OCI-LY7 (cell line): ENCODE data around the gene PIK3AP1. TPM values are rescaled to one million over a fixed set of nuclear protein-coding genes. Genes with fewer than 3 reads are reported as not detected.

Source experiments
- BruUV-seq: library from RNA; stranded (reverse); fragments of 400-500 nt; replicated peaks from 2 replicates; lab custom pipeline; 2021; lab: Mats Ljungman, UMichigan
- CTCF ChIA-PET: fragments of 300-600 bp; sonication (Branson Sonifier 250); formaldehyde crosslinking; loops from one replicate; lab custom pipeline; 2022; ENCODE audit warnings: antibody characterized with exemption; ENCODE audit not compliant: unreplicated experiment; lab: Charles Lee
- POLR2A ChIA-PET: fragments of 300-600 bp; sonication (Branson Sonifier 250); formaldehyde crosslinking; loops from one replicate; lab custom pipeline; 2022; ENCODE audit warnings: antibody characterized with exemption; lab: Charles Lee
- DNase-seq: peaks from one replicate; pipeline ENCODE4 v3.0.0-alpha.2; 2015; ENCODE audit warnings: low spot score
- H2AFZ ChIP-seq: fragments of 200-600 bp; sonication (generic), shearing (Covaris generic); 2 replicates; pipeline ENCODE4 v1.6.1; 2014; ENCODE audit warnings: mild to moderate bottlenecking, antibody characterized with exemption, low read length, moderate library complexity
- H3K27ac ChIP-seq: fragments of 200-600 bp; sonication (generic); 2 replicates; pipeline ENCODE4 v1.5.1; 2014; ENCODE audit warnings: mixed run types, low read depth, mild to moderate bottlenecking, moderate library complexity, low read length, inconsistent platforms; ENCODE audit not compliant: poor library complexity, severe bottlenecking
- H3K36me3 ChIP-seq: fragments of 200-600 bp; sonication (generic); 2 replicates; pipeline ENCODE4 v1.6.1; 2014; ENCODE audit warnings: mild to moderate bottlenecking, antibody characterized with exemption, low read length, moderate library complexity, mixed read lengths; ENCODE audit not compliant: insufficient read depth
- H3K4me1 ChIP-seq: fragments of 200-600 bp; sonication (generic); 2 replicates; pipeline ENCODE4 v1.5.1; 2014; ENCODE audit warnings: mild to moderate bottlenecking, low read length; ENCODE audit not compliant: insufficient read depth, poor library complexity, severe bottlenecking
- H3K4me2 ChIP-seq: fragments of 200-600 bp; sonication (generic); 2 replicates; pipeline ENCODE4 v1.6.1; 2014; ENCODE audit warnings: mild to moderate bottlenecking, low read length
- H3K4me3 ChIP-seq: fragments of 200-600 bp; sonication (generic); 2 replicates; pipeline ENCODE4 v1.5.1; 2014; ENCODE audit warnings: mild to moderate bottlenecking, low read depth, low read length; ENCODE audit not compliant: poor library complexity, severe bottlenecking
- H3K79me2 ChIP-seq: fragments of 200-600 bp; sonication (generic); 2 replicates; pipeline ENCODE4 v1.6.1; 2016; ENCODE audit warnings: low read depth, mild to moderate bottlenecking, low read length, moderate library complexity, mixed read lengths; ENCODE audit not compliant: insufficient read depth
- H3K9me2 ChIP-seq: fragments of 200-600 bp; sonication (generic); 2 replicates; pipeline ENCODE4 v1.6.1; 2016; ENCODE audit warnings: mild to moderate bottlenecking, low read length, mixed read lengths; ENCODE audit not compliant: insufficient read depth
- H3K9me3 ChIP-seq: fragments of 200-600 bp; sonication (generic); 2 replicates; pipeline ENCODE4 v1.6.1; 2014; ENCODE audit warnings: mild to moderate bottlenecking, mixed run types, low read length, mixed read lengths
- H4K20me1 ChIP-seq: fragments of 200-600 bp; sonication (generic); 2 replicates; pipeline ENCODE4 v1.6.1; 2014; ENCODE audit warnings: mild to moderate bottlenecking, antibody characterized with exemption, low read length, moderate library complexity, mixed read lengths; ENCODE audit not compliant: insufficient read depth
- EZH2phosphoT487 ChIP-seq: fragments of 200-600 bp; sonication (generic); IDR thresholded peaks from 2 replicates; pipeline ENCODE4 v1.6.1; 2018; ENCODE audit warnings: low read depth, borderline replicate concordance, mild to moderate bottlenecking, mixed run types, antibody characterized with exemption, low read length, moderate library complexity, mixed read lengths
- intact Hi-C: fragments of 100-400 bp; cut with micrococcal nuclease; formaldehyde crosslinking; loops from one replicate; pipeline ENCODE4 v1.10.0; 2022; ENCODE audit not compliant: unreplicated experiment
- total RNA-seq, 2 experiments: library from RNA; depleted of rRNA in 1 of 2; stranded (reverse); fragments of >200 nt in 1 of 2; shearing (Covaris generic) in 1 of 2; gene quantifications; 2 replicates each; pipeline ENCODE4 v1.2.3, GENCODE V29; 2014 to 2022
- TF ChIP-seq, protein P1 (sequence below): fragments of 200-600 bp; sonication (generic); conservative IDR thresholded peaks from 2 replicates; pipeline ENCODE4 v1.5.1; 2014; ENCODE audit warnings: mild to moderate bottlenecking, antibody characterized with exemption, low read length, moderate library complexity, mixed read lengths

The PIK3AP1 gene
- total RNA-seq, 2 experiments from 2014 or later: 132 to 140 TPM

DNA sequence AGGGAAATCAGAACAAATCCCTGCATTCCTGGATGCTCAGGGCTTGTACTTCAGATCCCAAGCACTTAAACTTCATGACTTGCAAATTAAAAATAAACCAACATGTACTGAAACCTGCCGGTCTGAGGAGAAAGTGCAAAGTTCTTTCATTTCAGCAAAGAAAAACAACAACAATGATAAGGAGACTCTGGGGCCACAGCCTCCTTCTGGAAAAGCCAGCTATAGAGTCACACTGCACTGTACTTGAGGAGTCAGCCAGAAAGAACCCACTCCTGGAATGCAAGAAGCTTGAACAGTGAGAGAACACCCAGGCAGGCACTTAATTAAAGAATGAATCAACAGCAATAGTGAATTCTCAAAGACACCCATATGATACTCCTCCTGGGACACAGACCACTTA lies 83.8 kb downstream of the PIK3AP1 start:
- TF ChIP-seq EZH2phosphoT487: no peak
- TF ChIP-seq, protein P1, sequence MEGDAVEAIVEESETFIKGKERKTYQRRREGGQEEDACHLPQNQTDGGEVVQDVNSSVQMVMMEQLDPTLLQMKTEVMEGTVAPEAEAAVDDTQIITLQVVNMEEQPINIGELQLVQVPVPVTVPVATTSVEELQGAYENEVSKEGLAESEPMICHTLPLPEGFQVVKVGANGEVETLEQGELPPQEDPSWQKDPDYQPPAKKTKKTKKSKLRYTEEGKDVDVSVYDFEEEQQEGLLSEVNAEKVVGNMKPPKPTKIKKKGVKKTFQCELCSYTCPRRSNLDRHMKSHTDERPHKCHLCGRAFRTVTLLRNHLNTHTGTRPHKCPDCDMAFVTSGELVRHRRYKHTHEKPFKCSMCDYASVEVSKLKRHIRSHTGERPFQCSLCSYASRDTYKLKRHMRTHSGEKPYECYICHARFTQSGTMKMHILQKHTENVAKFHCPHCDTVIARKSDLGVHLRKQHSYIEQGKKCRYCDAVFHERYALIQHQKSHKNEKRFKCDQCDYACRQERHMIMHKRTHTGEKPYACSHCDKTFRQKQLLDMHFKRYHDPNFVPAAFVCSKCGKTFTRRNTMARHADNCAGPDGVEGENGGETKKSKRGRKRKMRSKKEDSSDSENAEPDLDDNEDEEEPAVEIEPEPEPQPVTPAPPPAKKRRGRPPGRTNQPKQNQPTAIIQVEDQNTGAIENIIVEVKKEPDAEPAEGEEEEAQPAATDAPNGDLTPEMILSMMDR: no peak
- intact Hi-C loops: no loop called here
- no peak overlapping the region for H3K4me2 ChIP-seq
- H3K9me2 ChIP-seq: no peaks in the 10 kb centered on the region
- H3K27ac ChIP-seq: no peak overlapping the region
- peaks cover 7% of the 10 kb centered on the region for H3K4me1 ChIP-seq
- no peak overlapping the region for H2AFZ ChIP-seq
- H4K20me1 ChIP-seq: no peaks in the 10 kb centered on the region
- H3K79me2 ChIP-seq: peaks cover 11% of the 10 kb centered on the region; the same call in 1 of the 2 replicates
- ChIA-PET POLR2A (interaction anchor here (0.7 to 1.2 kb wide), 2 partner anchors 94 to 120 kb away, joined by 3 to 4 read pairs; no protein-coding TSS in a partner anchor), CTCF (no interaction called here)
- H3K36me3 ChIP-seq: peaks cover 91% of the 10 kb centered on the region
- BruUV-seq: no TSS peak
- no peaks in the 10 kb centered on the region for H3K9me3 ChIP-seq
- no peak for DNase-seq
- no peak overlapping the region for H3K4me3 ChIP-seq

DNA sequence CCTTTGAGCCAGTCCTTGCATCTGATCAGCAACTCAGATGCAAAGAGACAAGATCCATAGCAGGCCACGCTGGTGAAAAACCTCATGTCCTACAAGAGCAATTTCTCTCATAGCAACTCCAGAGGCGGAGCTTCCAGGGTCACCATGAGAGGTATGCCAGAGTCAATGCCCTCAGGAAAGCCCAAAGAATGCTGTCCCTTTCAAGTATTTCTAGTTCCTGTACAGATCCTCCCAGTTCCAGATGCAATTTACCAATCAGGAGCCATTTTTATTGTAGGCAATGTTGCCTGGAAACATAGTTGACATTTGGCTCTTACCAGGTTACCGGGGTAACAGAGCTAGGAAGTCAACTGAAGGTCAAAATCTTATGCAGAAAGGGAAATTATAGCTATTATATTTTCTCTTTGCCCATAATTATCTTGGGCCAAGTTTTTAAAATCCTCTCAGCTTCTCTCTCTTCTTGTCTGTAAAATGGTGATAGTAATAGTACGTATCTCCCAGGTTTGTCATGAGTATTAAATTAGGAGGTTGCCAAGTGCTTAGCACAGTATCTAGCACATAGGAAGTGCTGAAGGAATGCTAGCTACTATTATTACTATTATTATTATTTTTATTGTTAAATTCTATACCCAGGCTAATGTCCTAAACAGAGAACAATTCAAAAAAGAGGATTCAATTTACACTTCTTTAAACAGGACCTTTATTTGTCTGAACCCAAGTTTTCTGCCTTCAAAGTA lies 87.2 kb downstream of the PIK3AP1 start:
- Histone ChIP-seq H2AFZ (no peak overlapping the region), H3K9me2 (no peaks in the 10 kb centered on the region), H3K4me3 (no peak overlapping the region), H3K4me2 (no peak overlapping the region), H3K9me3 (no peaks in the 10 kb centered on the region), H4K20me1 (no peaks in the 10 kb centered on the region), H3K27ac (no peak overlapping the region), H3K79me2 (0 out of 2 replicates have a peak, but pooled peaks cover 5% of the 10 kb centered on the region), H3K36me3 (peaks cover 89% of the 10 kb centered on the region), H3K4me1 (no peaks in the 10 kb centered on the region)
- ChIA-PET POLR2A (interaction anchor here (0.6 to 1.1 kb wide), 6 partner anchors 11 to 150 kb away, joined by 3 to 6 read pairs (median 4); no protein-coding TSS in a partner anchor), CTCF (interaction anchor here (1.0 to 1.6 kb wide), 2 partner anchors 10 to 157 kb away, joined by 3 read pairs; no protein-coding TSS in a partner anchor)
- BruUV-seq: TSS peak; percentile 9
- TF ChIP-seq EZH2phosphoT487: no peak
- TF ChIP-seq, protein P1: no peak
- DNase-seq: no peak
- intact Hi-C loops: no loop called here

DNA sequence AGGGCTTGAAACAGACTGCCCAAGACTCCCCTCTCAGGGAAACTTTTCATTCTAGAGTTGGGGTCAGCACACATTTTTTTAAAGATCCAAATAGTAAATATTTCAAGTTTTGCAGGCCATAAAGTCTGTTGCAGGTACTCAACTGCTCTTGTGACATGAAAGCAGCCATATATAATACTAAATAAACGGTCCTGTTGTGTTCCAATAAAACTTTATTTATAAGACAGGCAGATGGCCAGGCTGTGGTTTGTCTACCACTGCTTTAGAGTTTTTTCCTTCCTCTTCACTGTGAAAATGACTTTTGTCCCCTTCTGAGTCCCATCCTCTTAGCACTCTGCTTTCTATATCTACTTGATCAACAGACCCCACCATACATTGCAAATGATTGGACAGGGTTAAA lies 93.0 kb downstream of the PIK3AP1 start:
- no peaks in the 10 kb centered on the region for H4K20me1 ChIP-seq
- no peaks in the 10 kb centered on the region for H3K4me1 ChIP-seq
- no TSS peak for BruUV-seq
- no peak overlapping the region for H3K27ac ChIP-seq
- H3K79me2 ChIP-seq: 0 out of 2 replicates have a peak, but pooled peaks cover 5% of the 10 kb centered on the region
- intact Hi-C loops: no loop called here
- H3K9me2 ChIP-seq: no peaks in the 10 kb centered on the region
- H3K4me2 ChIP-seq: no peak overlapping the region
- ChIA-PET CTCF (no interaction called here), POLR2A (no interaction called here)
- H3K36me3 ChIP-seq: peaks cover 98% of the 10 kb centered on the region
- H3K9me3 ChIP-seq: no peaks in the 10 kb centered on the region
- DNase-seq: no peak
- H3K4me3 ChIP-seq: no peak overlapping the region
- H2AFZ ChIP-seq: no peak overlapping the region
- no peak for TF ChIP-seq EZH2phosphoT487
- TF ChIP-seq, protein P1: no peak
